SHP77 (cell line): ENCODE results near the gene SLC25A13.

Experiments
- DNase-seq, 2 experiments: peaks; one replicate each; lab custom pipeline; 2025; lab: John Stamatoyannopoulos, UW

SLC25A13 gene

DNA sequence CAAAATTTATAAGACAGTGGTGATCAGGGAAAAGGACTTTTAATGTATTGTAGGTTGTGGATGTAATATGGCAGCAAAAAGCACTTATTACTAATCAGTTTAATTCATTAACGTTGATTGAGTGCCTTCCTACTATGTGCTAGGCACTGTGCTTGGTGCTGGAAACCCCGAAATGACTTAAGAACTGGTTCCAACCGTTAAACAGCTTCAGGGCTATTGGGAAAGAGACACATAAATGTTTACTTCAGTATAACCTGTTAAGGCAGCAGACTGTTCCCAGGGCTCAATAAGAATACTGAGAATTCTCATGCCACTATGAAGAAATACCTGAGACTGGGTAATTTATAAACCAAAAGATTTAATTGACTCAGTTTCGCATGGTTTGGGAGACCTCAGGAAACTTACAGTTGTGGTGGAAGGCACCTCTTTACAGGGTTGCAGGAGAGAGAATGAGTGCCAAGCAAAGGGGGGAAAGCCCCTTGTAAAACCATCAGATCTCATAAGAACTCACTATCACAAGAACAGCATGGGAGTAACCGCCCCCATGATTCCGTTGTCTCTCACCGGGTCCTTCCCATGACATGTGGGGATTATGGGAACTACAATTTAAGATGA, 1.1 kb upstream of the SLC25A13 start:
- DNase-seq, result no peak

GRCh38 chr7:96322373-96322695, 436 bp upstream of the SLC25A13 start:
- DNase-seq, result no peak

DNA sequence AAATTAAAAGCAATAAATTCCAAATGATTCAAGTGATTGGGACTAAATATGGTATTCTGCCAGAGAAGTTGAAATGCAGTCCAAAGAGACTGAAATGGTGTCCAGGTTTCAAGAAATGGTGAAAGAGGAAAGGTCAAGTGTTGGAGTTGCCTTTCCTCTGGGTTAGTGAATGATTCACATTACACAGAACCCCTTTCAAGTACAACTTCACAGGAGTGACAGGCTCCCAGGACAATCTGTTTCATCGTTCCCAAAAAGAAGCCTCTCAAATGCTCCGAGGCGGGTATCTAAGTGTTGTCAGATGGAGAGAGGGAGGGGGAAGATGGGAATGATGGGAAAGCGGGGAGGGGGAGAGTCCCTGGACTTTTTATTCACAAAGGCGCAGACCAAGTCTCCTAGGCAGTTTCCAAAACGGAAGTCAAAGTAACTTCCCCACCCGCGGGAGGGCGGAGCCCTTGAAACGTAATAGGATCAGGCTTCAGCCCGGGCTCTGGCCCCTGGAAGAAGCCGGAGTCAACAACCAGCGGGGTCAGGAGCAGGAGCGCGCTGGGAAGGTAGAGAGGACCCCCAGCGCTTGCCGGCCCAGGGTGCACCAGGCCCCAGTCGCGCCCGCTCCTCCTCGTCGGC, 754 bp downstream of the SLC25A13 start:
- DNase-seq, result peak; percentile 72 to 76

GRCh38 chr7:96320442-96320841, 1.5 kb downstream of the SLC25A13 start:
- no peak for DNase-seq

DNA sequence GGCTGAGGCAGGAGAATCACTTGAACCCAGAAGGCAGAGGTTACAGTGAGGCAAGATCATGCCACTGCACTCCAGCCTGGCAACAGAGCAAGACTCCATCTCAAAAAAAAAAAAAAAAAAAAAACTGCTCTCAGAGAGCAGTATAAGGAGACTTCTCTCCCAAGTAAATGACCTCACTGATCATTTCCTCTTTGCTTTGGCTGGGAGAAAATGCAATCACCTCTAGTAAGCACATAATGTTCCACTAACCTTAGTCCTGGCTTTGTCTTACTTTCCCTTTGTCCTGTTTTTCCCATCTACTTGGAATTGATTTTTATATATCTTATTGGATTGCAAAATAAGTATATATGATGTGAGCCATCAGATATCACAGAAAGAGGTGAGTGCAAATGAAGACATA, 2.5 kb downstream of the SLC25A13 start:
- no peak for DNase-seq

GRCh38 chr7:96316949-96317348, 4.9 kb downstream of the SLC25A13 start:
- no peak for DNase-seq

- DNase-seq, result no peak
These were observed 6.8 kb downstream of the SLC25A13 start for GRCh38 chr7:96315125-96315512.

DNA sequence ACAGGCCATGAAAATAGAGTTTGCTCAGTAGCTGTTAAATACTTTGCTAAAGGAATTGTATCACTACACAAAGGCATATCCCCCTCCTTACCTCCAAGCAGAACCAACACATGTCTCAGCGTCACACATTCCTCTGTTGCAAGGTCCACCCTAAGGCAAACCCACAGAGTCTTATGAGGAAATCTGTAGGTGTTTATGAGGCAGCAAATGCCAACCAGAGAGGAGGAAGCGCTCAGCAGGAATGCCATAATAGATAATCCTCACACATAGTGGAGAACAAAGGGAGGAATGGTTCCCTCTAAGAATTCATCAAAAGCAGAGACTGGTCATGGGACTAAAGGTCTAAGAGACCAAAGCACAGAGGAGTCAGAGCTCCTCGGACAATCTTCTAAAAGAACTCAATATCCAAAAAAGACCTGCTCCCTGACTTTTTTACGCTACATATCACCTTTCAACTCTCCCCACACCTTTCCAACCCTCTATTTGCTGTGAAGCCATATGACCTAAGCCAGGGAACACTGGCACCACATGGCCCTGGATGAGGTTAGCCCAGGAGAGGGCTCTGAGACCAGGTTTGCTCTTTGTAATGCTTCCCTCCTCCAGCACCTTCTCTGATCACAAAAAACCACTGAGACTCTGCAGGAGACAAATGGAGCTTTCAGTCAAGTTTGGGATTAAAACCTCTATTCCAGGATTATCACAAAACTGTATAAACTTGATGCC, 7.3 kb downstream of the SLC25A13 start:
- DNase-seq, result no peak

- DNase-seq, result no peak
These were observed 8.0 kb downstream of the SLC25A13 start for GRCh38 chr7:96313940-96314339.

- no peak for DNase-seq
These were observed 9.4 kb downstream of the SLC25A13 start for GRCh38 chr7:96312502-96312901.

- DNase-seq, result no peak
These were observed 9.9 kb downstream of the SLC25A13 start for GRCh38 chr7:96311967-96312366.

- DNase-seq, result no peak
These were observed 11.8 kb downstream of the SLC25A13 start for GRCh38 chr7:96310110-96310509.

DNA sequence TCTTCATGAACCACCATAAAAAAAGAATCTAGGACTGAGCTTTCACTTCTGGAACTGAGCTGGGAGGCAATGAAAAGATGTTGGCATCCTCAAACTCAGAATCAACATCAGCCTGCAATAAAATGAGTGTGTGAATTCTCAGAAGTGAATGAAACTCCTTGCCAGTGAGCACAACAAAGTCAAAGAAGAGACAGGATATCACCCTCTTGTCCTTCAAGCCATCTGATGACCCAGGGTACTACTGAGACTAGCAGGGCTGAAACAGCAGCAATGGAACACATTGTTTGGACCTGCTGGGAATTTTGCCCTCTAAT, 13.0 kb downstream of the SLC25A13 start:
- DNase-seq, result no peak

DNA sequence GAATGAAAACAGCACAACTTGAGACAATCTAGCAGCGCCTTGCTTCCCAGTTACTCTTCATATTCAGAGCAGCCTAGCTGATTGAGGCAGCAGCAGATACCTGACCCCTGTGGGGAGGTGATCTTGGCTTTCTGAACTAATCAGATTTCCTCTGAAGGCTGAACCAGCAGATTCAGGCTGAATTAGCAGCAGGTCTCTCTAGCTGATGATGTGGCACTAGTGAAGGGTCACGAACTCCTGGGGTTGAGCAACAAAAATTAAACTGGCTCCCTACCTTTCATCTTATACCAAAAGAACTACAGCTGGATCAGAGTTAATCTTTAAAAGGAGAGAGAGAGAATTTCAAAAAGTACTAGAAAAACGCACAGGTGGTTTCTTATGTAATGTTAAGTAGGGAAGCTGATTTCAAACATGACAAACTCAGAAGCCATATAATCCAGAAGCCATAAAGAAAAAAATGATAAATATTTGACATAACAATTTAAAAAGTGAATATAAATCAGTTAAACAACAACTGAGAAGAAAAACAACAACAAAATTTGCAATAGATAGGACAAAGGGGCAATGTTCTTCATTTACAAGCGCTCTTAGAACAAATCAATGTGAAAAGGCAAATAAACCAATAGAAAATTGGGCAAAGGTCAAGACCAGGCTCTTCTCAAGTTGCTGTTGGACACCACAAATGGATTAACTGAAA, 13.5 kb downstream of the SLC25A13 start:
- DNase-seq, result no peak

DNA sequence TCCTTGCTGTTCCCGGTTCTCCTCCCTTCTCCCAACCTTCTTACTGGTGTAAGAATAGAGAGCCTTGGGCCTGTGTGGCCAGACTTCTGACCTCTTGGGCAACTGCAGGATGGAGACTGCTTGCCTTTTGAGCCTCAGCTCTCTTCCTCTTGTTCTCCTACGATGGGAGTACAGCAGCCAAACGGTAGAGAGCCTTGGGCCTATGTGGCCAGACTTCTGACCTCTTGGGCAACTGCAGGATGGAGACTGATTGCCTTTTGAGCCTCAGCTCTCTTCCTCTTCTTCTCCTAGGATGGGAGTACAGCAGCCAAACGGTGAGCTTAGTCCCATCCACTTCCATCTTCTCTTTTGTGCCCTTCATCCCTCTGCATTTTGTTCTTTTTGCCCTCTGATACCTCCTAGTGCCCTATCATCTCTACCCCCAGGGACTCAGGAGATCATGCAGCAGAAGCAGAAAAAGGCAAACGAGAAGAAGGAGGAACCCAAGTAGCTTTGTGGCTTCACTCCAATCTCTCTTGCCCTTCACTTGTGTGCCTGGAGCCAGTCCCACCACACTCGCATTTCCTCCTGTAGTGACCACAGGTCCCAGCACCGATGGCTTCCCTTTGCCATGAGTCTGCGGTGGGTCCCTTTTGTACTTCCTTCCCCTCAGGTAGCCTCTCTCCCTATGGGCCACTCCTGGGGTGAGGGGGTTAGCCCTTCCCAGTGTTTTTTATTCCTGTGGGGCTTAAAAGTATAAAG, 15.3 kb downstream of the SLC25A13 start:
- DNase-seq, result no peak

GRCh38 chr7:96305915-96306314, 16.0 kb downstream of the SLC25A13 start:
- no peak for DNase-seq

GRCh38 chr7:96304573-96304972, 17.3 kb downstream of the SLC25A13 start:
- DNase-seq, result no peak

DNA sequence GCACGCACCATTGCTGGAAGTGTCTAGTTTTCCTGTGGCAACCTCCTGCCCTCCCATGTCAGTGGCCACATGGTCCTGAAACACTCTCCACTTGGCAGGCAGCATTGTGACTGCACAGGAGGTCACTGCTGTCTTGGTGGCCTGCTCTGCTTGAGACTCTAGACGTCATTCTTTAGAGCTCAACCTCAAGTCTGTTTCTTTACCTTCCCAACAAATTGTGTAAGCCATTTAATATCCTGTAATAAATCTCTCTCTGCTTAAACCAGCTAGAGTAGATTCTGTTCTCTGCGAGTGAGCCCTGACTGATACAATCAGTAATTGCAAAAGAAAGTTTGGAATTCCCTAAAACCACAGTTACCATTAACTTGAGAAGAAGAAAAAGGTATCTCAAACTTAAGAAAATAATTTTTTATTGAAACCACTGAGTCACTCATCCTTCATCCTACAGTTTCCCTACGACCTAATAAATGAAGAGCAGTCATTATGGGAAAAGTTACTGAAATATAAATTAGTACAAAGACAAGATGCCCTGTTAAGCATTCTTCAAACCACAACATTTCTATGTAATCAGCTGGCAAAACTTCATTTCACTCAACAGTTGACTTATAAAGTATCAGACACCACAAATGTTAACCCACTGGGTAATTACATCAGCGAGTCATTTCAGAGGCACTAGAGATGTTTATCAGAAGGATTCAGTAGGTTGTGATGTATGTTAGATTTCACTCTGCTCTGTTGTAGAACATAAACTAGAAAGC, 18.0 kb downstream of the SLC25A13 start:
- DNase-seq, result no peak

- no peak for DNase-seq
These were observed 18.7 kb downstream of the SLC25A13 start for GRCh38 chr7:96303105-96303685.

- DNase-seq, result no peak
These were observed 20.9 kb downstream of the SLC25A13 start for GRCh38 chr7:96300986-96301385.

DNA sequence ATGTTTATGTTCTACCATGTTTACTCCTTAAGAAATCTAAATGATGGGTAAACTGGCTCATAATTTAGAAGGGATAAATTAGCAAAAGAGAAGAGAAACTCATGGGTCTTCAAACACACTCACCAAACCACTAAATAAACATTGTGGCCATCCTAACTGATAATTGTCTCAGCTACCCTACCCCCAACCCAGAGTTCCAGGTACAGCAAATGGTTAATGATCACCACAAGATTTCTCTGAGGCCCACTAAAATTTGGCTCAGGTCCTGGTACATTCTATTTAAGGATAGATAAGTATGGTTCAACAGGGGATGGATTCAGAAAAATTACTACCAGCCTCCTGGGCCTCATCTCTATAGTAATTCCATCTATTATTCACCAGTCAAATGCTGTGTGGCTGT, 21.4 kb downstream of the SLC25A13 start:
- DNase-seq, result no peak
